ENCODE measurements around the gene UMODL1. TPM values are rescaled to one million over a fixed set of nuclear protein-coding genes. Genes with fewer than 3 reads are reported as not detected.

UMODL1 gene
- total and polyA plus RNA-seq, 8 donors: under 0.01 TPM; not detected in 7

GRCh38 chr21:42032266-42032665 lies 38.9 kb upstream of the UMODL1 start:
- H3K9me3 ChIP-seq: no peaks in the 10 kb centered on the region
- no peaks in the 10 kb centered on the region for H3K27me3 ChIP-seq
- no peak overlapping the region for H3K27ac ChIP-seq
- TF ChIP-seq POLR2A (IDR thresholded peaks at IDR 0.05) (no peak), CTCF (IDR thresholded peaks at IDR 0.05) (no peak), EP300 (IDR thresholded peaks at IDR 0.05) (no peak), POLR2AphosphoS5 (IDR thresholded peaks at IDR 0.05) (no peak)
- no peak overlapping the region for H3K4me3 ChIP-seq
- 93 to 100% (median 95%) methylated on average over 2 of the region's 2 CpGs for WGBS, 5 donors
- no peaks in the 10 kb centered on the region for H3K4me1 ChIP-seq
- DNase-seq: no peak
- no peaks in the 10 kb centered on the region for H3K36me3 ChIP-seq
- intact Hi-C loops (cut with DNase I; ENCODE audit: low total_unique reads): no loop called here

GRCh38 chr21:42032968-42033367 lies 38.1 kb upstream of the UMODL1 start:
- no peaks in the 10 kb centered on the region for H3K4me1 ChIP-seq
- TF ChIP-seq POLR2A (IDR thresholded peaks at IDR 0.05) (no peak), EP300 (IDR thresholded peaks at IDR 0.05) (no peak), POLR2AphosphoS5 (IDR thresholded peaks at IDR 0.05) (no peak), CTCF (IDR thresholded peaks at IDR 0.05) (no peak)
- WGBS, 5 donors: 45 to 71% (median 63%) methylated on average over 3 of the region's 3 CpGs
- no peak overlapping the region for H3K27ac ChIP-seq
- no peaks in the 10 kb centered on the region for H3K27me3 ChIP-seq
- H3K36me3 ChIP-seq: no peaks in the 10 kb centered on the region
- intact Hi-C loops (cut with DNase I; ENCODE audit: low total_unique reads): no loop called here
- peak in 1 of 2 donors; percentile 9 for DNase-seq
- H3K4me3 ChIP-seq: no peak overlapping the region
- H3K9me3 ChIP-seq: no peaks in the 10 kb centered on the region

- H3K27ac ChIP-seq: no peak overlapping the region
- DNase-seq: no peak
- TF ChIP-seq CTCF (IDR thresholded peaks at IDR 0.05) (no peak), POLR2A (IDR thresholded peaks at IDR 0.05) (no peak), POLR2AphosphoS5 (IDR thresholded peaks at IDR 0.05) (no peak), EP300 (IDR thresholded peaks at IDR 0.05) (no peak)
- H3K36me3 ChIP-seq: no peaks in the 10 kb centered on the region
- H3K9me3 ChIP-seq: no peaks in the 10 kb centered on the region
- H3K4me1 ChIP-seq: peaks cover 6 to 10% (median 7%) of the 10 kb centered on the region in 4 donors
- intact Hi-C loops (cut with DNase I; ENCODE audit: low total_unique reads): no loop called here
- no peaks in the 10 kb centered on the region for H3K27me3 ChIP-seq
- no peak overlapping the region for H3K4me3 ChIP-seq
- 87 to 95% (median 92%) methylated on average over 2 of the region's 2 CpGs for WGBS, 5 donors
Measured at GRCh38 chr21:42036313-42036712, 34.8 kb upstream of the UMODL1 start.

- DNase-seq: no peak
- H3K27ac ChIP-seq: no peak overlapping the region
- H3K36me3 ChIP-seq: no peaks in the 10 kb centered on the region
- no peak overlapping the region for H3K4me3 ChIP-seq
- peaks cover 6 to 10% (median 7%) of the 10 kb centered on the region in 4 donors for H3K4me1 ChIP-seq
- WGBS, 5 donors: 74 to 87% (median 85%) methylated on average over 9 of the region's 9 CpGs
- no peaks in the 10 kb centered on the region for H3K27me3 ChIP-seq
- H3K9me3 ChIP-seq: no peaks in the 10 kb centered on the region
- intact Hi-C loops (cut with DNase I; ENCODE audit: low total_unique reads): no loop called here
- TF ChIP-seq EP300 (IDR thresholded peaks at IDR 0.05): no peak
- no peak for TF ChIP-seq POLR2A (IDR thresholded peaks at IDR 0.05)
- TF ChIP-seq CTCF (IDR thresholded peaks at IDR 0.05): no peak
- no peak for TF ChIP-seq POLR2AphosphoS5 (IDR thresholded peaks at IDR 0.05)
Measured at GRCh38 chr21:42037516-42037915, 33.6 kb upstream of the UMODL1 start.

All from stomach (tissue), 9 donors.